IPS-18a (cell line): ENCODE measurements around the gene USH1G.

Experiments used
- H3K27ac ChIP-seq: one replicate; pipeline ENCODE4 v1.5.1; 2013; ENCODE audit warnings: low read length
- H3K27me3 ChIP-seq: one replicate; pipeline ENCODE4 v1.6.1; 2013; ENCODE audit warnings: mild to moderate bottlenecking, low read length; ENCODE audit not compliant: control insufficient read depth, insufficient read depth
- H3K36me3 ChIP-seq: one replicate; pipeline ENCODE4 v1.6.1; 2013; ENCODE audit warnings: low read depth, low read length; ENCODE audit not compliant: control insufficient read depth
- H3K4me1 ChIP-seq: one replicate; pipeline ENCODE4 v1.6.1; 2013; ENCODE audit warnings: low read depth, low read length; ENCODE audit not compliant: control insufficient read depth
- H3K4me3 ChIP-seq: one replicate; pipeline ENCODE4 v1.5.1; 2013; ENCODE audit warnings: low read length
- H3K9ac ChIP-seq: one replicate; pipeline ENCODE4 v1.6.1; 2013; ENCODE audit warnings: mild to moderate bottlenecking, low read length, moderate library complexity
- H3K9me3 ChIP-seq: one replicate; pipeline ENCODE4 v1.6.1; 2013; ENCODE audit warnings: low read depth, low read length; ENCODE audit not compliant: control insufficient read depth

USH1G gene

DNA sequence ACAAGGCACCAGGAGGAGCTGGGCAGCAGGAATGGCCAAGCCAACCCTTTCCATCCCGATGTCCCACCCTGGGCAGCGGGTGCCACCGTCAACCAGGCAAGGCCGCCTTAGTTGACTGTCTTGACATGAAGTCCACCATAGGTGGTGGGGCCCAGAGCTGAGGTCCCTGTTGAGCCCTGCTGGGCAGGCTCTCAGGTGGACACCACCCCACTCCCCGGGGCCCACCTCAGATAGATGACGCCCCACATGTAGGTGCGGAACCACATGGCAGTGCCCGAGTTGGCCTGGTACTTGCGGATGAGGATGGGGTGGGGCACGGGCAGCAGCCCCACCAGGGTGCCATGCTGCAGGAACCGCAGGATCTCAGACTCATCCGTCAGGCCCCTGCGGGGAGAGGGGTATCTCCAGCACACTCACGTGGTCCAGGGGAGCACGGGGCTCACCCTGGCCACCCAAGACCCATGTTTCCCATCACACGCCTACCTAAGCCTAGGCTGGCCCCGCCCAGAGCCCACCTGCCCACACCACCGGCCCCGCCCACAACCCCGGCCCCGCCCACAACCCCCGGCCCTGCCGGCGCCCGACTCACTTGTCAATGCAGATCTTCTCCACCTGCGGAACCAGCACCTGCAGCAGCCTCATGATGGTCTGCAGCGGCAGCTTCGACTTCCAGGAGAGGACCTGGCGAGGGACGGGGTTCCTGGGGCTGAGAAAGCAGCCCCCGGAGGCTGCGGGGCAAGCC lies 28.8 kb upstream of the USH1G start:
- H3K27me3 ChIP-seq: peaks cover 6% of the 10 kb centered on the region
- H3K36me3 ChIP-seq: no peaks in the 10 kb centered on the region
- H3K4me1 ChIP-seq: no peaks in the 10 kb centered on the region
- no peak overlapping the region for H3K9ac ChIP-seq
- H3K4me3 ChIP-seq: no peak overlapping the region
- no peak overlapping the region for H3K27ac ChIP-seq
- H3K9me3 ChIP-seq: no peaks in the 10 kb centered on the region

DNA sequence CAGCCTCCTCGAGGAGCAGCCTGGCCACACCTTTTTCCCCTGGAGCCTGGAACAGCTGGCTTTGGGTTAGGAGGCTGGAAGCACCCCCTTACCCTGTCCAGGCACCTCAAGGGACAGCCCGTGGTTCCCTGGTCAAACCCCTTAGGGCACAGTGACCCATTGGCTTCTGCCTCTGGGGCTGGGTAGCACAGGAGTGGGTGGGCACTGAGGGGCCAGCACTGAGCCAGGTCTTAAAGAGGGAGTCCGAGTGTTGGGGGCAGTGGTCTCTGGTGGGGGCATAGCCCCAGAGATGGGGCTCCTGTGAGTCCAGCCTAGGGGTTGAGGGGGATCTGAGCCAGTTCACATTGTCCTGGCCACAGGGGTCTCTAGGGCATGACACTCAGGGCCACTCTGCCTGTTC lies 28.0 kb upstream of the USH1G start:
- no peaks in the 10 kb centered on the region for H3K36me3 ChIP-seq
- H3K27ac ChIP-seq: no peak overlapping the region
- no peak overlapping the region for H3K4me3 ChIP-seq
- no peaks in the 10 kb centered on the region for H3K4me1 ChIP-seq
- H3K27me3 ChIP-seq: peaks cover 6% of the 10 kb centered on the region
- no peaks in the 10 kb centered on the region for H3K9me3 ChIP-seq
- H3K9ac ChIP-seq: no peak overlapping the region

DNA sequence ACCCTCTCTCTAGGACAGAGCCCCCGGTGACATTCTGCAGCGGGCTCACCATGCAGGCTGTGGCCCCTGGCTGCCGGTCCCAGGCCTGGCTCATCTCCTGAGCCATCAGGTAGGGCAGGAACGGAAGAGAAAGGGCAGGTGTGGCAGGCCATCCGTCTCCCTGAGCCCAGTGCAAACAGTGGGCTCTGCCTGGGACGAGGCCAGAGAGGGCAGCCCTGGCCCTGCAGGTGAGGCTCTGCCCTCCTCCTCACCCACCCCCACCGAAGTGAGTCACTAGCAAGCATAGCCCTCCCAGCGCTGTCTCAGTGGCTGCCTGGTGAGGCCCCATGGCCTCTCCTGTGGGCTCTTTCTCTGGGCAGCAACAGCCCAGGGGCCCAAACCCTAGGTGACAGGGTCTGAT lies 27.2 kb upstream of the USH1G start:
- Histone ChIP-seq H3K27me3 (peaks cover 6% of the 10 kb centered on the region), H3K9me3 (no peaks in the 10 kb centered on the region), H3K9ac (no peak overlapping the region), H3K27ac (no peak overlapping the region), H3K36me3 (no peaks in the 10 kb centered on the region), H3K4me1 (no peaks in the 10 kb centered on the region), H3K4me3 (no peak overlapping the region)

GRCh38 chr17:74949455-74950115 lies 26.5 kb upstream of the USH1G start:
- no peaks in the 10 kb centered on the region for H3K4me1 ChIP-seq
- H3K27me3 ChIP-seq: peaks cover 6% of the 10 kb centered on the region
- H3K4me3 ChIP-seq: no peak overlapping the region
- H3K27ac ChIP-seq: no peak overlapping the region
- H3K9me3 ChIP-seq: no peaks in the 10 kb centered on the region
- no peak overlapping the region for H3K9ac ChIP-seq
- no peaks in the 10 kb centered on the region for H3K36me3 ChIP-seq

- no peak overlapping the region for H3K27ac ChIP-seq
- H3K9me3 ChIP-seq: no peaks in the 10 kb centered on the region
- no peaks in the 10 kb centered on the region for H3K36me3 ChIP-seq
- no peaks in the 10 kb centered on the region for H3K4me1 ChIP-seq
- no peak overlapping the region for H3K4me3 ChIP-seq
- peaks cover under 1% of the 10 kb centered on the region for H3K27me3 ChIP-seq
- no peak overlapping the region for H3K9ac ChIP-seq
These were observed 24.1 kb upstream of the USH1G start for GRCh38 chr17:74947041-74947754.

- Histone ChIP-seq H3K27ac (no peak overlapping the region), H3K36me3 (no peaks in the 10 kb centered on the region), H3K9ac (no peak overlapping the region), H3K4me1 (no peaks in the 10 kb centered on the region), H3K9me3 (no peaks in the 10 kb centered on the region), H3K27me3 (no peaks in the 10 kb centered on the region), H3K4me3 (no peak overlapping the region)
These were observed 23.6 kb upstream of the USH1G start for GRCh38 chr17:74946641-74947040.

DNA sequence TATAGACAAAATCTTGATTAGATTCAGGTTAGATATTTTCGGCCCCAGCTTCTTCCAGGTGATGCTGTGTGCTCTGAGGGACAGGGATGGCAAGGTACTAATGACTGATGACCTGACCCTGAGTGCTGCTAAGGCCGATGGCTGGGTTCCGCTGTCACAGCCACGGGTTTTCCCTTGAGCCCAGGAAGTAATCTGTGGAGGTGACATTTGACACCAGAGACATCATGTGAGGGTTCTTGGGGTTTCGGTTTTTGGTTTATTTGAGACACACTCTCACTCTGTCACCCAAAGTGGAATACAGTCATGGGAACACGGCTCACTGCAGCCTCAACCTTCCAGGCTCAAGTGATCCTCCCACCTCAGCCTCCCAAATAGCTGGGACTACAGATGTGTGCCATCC lies 22.5 kb upstream of the USH1G start:
- Histone ChIP-seq H3K9ac (no peak overlapping the region), H3K36me3 (no peaks in the 10 kb centered on the region), H3K27me3 (no peaks in the 10 kb centered on the region), H3K4me3 (no peak overlapping the region), H3K27ac (no peak overlapping the region), H3K9me3 (no peaks in the 10 kb centered on the region), H3K4me1 (no peaks in the 10 kb centered on the region)

DNA sequence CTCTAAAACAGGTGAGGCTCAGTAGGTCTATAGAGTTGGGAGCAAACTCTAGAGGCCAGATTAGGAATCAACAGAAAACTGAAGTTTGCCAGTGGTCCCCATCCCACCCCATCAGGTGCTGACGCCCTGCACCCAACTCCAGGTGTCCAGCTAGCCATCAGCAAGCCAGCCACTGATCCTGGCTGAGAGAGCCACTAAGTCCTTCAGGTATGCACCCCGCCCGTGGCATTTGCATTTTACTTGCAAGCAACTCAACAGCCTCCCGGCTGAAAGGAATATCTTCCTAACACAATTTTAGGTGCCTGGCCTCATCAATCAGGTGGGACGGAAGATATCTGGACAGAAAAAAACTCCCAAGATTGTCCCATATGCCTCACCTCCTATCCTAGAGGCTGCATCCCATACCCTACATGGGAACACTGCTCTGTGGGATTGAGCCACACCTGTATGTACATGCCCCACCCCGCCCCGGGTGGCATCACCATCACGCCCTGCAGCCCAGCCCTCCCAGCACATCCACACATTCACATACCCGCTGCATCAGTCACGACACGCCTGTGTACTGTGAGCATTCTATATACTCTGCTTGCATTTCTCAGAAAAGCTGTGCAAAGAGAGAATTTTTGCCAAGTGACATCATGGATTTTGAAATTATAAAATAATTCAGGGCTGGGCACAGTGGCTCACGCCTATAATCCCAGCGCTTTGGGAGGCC lies 20.9 kb upstream of the USH1G start:
- H3K27ac ChIP-seq: no peak overlapping the region
- H3K27me3 ChIP-seq: peaks cover 4% of the 10 kb centered on the region
- no peaks in the 10 kb centered on the region for H3K9me3 ChIP-seq
- H3K4me3 ChIP-seq: no peak overlapping the region
- H3K9ac ChIP-seq: no peak overlapping the region
- no peaks in the 10 kb centered on the region for H3K4me1 ChIP-seq
- no peaks in the 10 kb centered on the region for H3K36me3 ChIP-seq

DNA sequence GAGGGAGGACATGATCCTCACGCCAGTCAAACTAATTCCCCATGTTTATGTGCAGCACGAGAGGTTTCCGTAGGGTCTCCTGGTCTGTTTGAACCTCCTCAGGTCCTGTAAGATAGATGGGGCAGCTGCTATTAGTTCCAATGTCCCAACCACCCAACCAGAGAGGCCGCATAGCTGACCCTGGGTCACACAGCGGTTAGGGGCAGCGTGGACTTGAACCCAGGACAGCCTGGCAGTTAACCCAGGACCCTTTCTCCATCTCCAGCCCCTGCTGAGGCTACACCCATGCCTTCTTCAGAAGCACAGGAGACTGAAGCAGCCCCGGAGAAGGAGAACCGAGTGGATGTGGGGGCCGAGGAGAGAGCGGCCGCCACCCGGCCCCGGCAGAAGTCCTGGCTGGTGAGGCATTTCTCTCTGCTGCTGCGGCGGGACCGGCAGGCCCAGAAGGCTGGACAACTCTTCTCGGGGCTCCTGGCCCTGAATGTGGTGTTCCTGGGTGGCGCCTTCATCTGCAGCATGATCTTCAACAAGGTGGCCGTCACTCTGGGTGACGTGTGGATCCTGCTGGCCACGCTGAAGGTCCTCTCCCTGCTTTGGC lies 18.2 kb upstream of the USH1G start:
- Histone ChIP-seq H3K4me1 (no peaks in the 10 kb centered on the region), H3K27me3 (peaks cover 31% of the 10 kb centered on the region), H3K9ac (no peak overlapping the region), H3K9me3 (no peaks in the 10 kb centered on the region), H3K36me3 (no peaks in the 10 kb centered on the region), H3K27ac (no peak overlapping the region), H3K4me3 (no peak overlapping the region)

DNA sequence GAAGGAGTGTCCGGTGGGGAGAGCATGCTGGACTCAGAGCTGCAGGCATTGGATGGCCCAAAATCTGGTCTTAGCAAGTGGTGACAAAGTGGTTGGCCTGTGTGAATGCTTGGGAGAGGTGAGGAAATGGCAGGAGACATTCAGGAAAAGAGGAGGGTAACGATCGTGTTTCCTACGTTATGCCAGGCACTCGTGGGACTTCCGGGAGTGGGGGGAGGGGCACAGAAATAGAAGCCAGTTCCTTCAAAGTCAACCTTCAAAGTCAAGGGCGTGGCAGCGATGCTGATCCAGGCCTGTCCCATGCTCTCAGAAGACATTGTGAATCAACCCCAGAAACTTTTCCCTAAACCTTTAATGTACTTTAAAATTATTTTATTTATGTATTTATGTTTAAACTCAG lies 16.5 kb upstream of the USH1G start:
- Histone ChIP-seq H3K9me3 (no peaks in the 10 kb centered on the region), H3K9ac (no peak overlapping the region), H3K36me3 (no peaks in the 10 kb centered on the region), H3K4me3 (no peak overlapping the region), H3K27me3 (peaks cover 48% of the 10 kb centered on the region), H3K4me1 (no peaks in the 10 kb centered on the region), H3K27ac (no peak overlapping the region)
